GM19193 (cell line): ENCODE measurements around the gene KCNN4.

Experiments
- POLR2A ChIP-seq: IDR thresholded peaks from 4 replicates; pipeline ENCODE4 v1.6.1; 2011; ENCODE audit not compliant: insufficient read depth, insufficient read length; ENCODE audit errors: extremely low read depth

KCNN4 gene

DNA sequence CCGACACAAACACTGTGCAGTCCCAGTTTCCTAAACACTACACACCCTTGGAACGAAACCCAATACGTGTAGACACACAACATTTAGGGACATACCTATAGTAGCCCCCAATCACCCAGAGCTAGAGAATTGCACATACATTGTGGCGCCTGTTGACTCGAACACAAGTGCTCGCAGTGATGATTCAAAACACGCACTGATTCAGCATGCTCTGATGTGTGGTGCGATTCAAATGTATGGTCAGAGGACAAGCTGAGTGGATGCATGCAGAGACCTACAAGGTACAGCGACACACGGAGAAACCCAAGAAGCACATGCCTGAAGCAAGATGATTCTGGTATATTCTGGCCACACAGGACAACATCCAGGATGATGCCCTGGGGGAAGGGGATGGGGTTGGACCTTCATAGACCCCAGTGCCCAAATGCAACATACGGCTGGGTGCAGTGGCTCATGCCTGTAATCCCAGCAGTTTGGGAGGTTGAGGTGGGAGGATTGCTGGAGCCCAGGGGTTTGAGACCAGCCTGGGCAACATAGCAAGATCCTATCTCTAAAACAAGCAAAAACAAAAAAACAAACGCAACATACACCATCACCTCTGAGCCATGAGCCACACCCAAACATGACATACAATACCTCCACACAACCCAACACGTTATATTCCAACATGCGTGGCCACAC is 997 bp upstream of the KCNN4 start:
- TF ChIP-seq POLR2A: no peak

DNA sequence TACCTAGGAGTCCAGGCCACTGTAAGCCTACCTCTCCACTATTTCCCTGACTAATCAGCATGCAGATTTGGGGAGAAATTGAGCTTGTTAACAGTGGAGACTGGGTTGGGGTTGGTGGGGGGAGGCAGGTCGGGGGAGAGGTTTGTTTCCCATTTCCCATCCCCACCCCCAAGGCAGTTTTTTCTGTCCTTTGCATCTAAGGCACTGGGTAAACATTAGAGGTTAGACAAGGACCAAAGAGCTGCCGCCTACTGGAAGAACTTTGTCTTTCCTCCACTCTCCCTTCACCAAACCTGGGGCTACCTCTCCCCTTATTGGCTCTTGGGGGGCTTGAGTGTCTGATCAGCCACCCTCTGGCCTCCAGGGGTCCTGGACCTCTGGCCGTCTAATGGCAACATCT is 953 bp downstream of the KCNN4 start:
- no peak for TF ChIP-seq POLR2A

DNA sequence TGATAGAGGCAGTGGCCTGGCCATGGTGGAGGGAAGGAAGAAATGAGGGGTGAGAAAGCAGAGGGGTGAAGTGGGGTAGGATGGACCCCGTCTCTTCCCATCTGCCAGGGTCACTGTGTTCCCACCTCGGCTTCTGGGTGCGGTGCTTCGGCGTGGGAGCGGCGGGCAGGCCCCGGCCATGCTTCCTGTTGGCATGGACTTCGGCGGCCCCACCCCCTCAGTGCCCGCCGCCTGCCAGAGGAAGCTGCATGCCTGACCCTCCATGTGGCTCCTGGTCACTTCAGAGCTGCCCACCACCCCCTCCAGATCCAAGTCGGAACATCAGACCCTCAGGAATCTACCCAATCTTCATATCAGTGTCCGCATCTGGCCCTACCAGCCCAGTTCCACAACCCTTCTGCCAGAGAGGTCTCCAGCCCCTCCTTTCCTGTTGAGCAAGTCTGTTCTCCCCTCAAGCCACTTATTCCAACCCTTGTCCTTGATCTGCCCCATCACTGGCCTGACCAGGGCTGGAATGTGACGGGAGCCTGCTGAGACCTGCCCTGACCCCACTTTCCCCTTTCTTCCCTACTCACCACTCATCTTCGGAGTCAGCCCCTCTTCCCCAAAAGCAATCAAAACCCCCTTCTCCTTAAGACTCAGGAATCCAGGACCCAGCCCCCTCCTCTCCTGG is 1.5 kb downstream of the KCNN4 start:
- TF ChIP-seq POLR2A: no peak

DNA sequence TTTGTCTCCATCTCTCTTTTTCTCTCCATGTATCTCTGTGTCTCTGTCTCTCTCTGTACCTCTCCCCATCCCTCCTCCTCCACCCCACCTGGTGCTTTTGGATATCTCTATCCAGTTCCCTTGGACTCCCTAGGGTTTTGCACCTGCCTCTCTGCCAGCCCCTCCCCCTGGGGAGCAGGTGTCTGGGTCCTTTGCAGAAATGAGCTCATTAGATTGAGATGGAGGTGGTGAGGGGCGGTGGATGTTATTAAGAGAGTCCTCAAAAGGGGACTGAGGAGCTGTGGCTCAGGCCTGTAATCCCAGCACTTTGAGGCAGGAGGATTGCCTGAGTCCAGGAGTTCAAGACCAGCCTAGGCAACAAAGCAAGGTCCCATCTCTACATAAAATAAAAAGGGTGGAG is 2.1 kb downstream of the KCNN4 start:
- no peak for TF ChIP-seq POLR2A

DNA sequence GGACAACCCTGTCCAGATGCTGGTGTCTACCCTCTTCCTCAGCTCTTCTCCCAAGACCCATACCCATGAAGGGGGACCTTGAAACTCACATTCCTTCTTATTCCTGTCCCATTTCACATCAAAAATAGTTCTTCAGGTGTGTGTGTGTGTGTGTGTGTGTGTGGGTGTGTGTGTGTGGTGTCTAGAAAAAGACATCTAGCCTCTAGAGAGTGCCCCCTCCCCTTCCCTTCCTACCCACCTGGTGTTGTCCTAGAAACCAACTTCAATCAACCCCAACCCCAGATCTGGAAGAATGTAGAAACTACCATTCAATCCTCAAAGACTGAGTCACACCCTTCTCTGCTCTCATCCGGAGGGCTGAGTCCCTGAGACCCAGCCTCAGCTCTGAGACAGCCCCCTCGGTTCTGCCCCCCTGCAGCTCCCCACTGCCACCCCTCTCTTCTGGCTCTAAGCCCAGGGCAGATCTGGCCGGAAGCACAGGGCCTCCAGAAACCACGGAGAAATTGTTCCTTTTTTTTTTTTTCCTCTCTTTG is 3.5 kb downstream of the KCNN4 start:
- no peak for TF ChIP-seq POLR2A

DNA sequence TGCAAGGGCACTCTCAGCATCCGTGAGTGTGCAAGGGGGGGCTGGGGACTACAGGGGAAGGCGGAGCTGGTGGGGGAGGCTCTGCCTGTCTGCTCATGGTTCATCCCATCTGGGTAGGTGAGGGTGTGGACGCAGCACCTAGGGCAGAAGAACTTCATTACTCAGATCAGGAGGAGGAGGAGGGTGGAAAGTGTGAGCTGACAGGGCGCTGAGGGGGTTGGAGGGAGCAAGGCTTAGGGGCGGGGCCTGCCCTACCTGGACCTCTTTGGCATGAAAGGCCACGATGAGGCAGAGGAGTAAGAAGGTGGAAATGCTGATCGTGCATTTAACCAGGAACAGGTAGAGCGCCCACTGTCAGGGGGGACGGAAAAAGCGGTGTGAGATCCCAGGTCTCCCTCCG is 4.5 kb downstream of the KCNN4 start:
- no peak for TF ChIP-seq POLR2A

DNA sequence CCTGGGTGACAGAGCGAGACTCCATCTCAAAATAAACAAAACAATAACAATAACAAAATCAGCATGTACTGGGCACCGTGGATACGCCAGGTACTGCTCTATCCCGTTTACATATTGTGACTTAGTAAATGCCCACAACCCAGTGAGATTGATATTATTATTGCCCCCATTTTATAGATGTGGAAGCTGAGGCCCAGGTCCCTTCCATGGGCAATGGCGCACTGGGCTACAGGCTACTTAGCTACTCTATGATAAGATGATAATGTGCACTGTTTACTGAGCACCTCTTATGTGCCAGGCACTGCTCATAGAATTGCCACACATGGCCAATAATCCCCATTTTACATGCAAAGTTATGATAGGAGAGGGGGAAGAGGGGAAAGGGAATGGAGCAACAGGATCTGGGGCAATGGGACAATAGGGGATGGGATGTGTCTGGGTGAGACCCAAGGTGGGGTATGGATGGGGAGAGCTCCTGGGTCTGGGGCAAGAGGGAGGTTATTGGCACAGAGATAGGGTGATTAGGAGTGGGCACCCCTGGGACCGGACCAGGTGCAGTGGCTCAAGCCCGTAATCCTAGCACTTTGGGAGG is 5.4 kb downstream of the KCNN4 start:
- no peak for TF ChIP-seq POLR2A

DNA sequence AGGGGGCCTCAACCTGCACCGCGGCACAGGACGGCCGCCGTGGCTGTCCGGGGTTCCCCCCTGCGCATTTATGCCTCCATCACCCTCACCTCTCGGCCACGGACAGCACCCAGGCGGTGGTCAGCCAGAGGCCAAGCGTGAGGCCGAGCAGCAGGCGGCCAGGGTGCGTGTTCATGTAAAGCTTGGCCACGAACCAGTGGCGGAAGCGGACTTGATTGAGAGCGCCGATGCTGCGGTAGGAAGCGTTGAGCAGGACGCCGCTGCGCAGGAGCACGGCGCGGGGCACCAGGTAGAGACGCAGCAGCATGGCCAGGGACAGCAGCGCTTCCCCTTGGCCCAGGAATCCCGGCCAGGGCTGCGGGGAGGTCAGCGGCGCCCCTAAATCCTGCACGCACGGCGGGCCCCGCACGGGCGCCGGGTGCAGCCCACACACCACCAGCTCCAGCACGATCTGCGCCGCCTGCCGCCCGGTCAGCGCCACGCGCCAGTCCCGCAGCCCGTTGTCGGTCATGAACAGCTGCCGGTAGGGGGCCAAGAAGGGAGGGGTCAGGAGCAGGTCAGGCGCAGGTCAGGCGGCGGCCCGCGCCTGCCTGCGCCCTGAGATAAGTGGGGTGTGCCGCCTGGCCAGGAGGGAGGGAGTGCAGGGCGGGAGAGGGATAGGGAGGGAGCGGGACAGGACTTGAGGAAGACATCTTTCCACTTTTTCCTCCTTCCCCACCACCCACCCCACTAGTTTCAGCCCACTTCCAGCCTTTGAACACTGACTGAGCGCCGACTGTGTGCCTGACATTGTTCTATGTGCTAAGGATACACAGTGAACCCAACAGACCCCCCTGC is 6.5 kb downstream of the KCNN4 start:
- no peak for TF ChIP-seq POLR2A

DNA sequence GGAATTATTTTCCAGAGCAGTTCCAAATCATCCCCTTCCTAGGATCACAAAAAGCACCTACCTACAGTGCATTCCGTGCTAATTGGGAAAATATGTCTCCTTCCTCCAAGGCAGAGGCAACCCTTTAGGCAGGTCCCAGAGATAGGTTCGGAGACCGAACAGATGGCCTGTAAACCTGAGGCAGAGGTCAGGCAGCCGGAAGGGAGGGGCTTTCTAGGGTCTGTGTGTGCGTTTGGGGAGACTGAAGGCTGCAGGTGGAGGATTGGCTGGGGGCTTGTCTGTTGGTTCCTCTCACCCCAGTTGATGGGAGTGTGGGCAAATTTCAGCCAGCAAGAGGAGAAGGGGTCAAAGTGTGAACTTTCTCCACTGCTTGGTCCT is 7.1 kb downstream of the KCNN4 start:
- TF ChIP-seq POLR2A: no peak

DNA sequence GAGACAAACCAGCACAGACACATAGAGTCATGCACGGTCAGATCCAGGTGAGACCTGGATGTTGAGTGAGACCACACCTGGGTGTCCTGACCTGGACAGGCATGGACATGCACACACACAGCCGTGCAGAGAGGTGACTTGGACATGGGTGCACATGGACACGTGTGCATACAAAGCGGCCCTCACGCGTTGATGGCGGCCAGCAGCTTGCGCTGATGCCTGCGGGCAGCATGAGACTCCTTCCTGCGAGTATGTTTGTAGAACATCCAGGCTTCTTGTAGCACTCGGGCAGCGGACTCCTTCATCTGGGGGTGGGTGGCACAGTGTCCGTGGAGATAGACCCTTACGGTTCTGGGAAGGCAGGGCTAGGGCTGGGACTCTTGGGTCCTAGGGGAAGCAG is 11.5 kb downstream of the KCNN4 start:
- TF ChIP-seq POLR2A: no peak

DNA sequence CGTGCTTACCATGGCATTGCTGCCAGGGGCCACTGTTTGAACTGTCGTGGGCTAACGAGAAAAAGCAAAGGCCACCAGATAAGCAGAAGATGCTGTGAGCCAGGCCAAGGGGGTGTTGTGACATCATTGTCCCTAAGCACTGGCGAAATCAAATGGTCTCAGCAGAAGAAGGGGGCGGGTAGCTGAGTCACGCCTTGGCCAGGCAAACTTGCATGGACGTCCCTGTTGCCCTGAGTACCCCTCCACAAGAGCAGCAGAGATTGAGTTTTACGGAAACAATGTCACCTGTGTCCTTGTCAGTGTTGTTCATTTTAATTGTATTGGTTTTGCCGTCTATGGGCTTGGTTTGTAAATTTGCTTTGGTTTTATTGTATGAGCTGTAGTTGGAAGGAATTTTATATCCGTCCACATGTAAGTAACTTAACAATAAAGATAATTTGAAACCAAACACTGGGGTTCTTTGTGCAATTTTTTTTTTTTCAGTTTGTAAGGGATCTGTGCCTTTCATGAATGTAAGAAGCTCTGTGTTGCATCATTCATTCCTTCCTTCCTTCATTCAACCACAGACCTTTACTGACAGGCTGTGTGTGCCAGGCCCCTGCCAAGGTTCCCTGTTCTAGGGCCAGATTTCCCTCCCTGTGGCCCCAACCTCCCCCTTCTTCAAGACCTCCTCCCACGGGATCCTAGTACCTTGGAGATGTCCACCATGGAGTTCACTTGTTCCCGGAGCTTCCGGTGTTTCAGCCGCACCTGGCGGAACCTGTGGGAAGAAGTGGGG is 12.3 kb downstream of the KCNN4 start:
- no peak for TF ChIP-seq POLR2A

DNA sequence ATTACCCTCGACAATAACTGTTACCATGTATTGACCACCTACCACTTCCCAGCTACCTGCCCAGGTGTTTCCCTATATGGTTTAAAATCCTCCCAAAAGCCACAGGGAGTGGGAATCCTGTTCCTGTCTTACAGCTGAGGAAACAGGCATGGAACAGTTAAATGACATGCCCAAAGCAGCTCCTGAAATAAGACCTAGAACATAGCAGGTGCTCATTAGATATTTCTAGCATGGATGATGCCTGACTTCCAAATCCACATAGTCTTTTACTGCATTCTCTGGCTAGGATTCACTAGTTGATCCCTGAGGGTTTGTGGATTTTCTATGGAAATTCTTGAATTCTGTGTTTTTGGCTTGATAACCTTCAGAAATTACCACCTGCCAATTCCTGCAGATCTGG is 13.0 kb downstream of the KCNN4 start:
- no peak for TF ChIP-seq POLR2A

DNA sequence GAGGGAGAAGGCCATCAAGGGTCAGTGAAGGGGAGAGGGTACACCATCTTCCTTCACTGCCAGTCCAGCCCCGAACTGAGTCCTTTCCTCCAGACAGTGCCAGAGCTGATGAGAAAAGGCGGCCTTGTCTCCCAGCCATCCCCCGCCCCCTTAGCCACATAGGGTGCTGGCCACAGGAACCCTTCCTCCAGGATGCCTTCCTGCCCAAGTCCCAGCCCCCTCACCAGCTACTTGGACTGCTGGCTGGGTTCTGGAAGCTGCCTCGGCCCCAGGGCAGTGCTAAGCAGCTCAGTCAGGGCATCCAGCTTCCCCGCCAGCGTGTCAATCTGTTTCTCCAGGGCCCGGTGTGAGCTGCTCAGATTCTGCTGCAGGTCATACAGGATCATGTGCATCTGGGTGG is 13.5 kb downstream of the KCNN4 start:
- no peak for TF ChIP-seq POLR2A

DNA sequence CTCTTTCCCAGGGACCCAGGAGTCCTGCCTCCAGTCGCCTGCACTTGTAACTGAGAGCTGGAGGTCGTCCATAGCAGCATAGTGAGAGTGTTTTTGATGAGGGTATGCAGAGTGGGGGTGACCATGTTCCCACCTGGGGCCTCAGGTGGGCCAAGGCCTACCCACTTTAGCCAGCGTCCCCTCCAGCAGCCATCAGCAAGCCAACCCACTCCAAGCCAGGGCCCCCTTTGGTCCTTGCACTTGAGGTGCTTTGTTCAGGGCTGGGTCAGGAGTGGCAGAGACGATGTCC is 14.1 kb downstream of the KCNN4 start:
- no peak for TF ChIP-seq POLR2A
